ENCODE measurements around the gene RPL27A.

RPL27A gene

DNA sequence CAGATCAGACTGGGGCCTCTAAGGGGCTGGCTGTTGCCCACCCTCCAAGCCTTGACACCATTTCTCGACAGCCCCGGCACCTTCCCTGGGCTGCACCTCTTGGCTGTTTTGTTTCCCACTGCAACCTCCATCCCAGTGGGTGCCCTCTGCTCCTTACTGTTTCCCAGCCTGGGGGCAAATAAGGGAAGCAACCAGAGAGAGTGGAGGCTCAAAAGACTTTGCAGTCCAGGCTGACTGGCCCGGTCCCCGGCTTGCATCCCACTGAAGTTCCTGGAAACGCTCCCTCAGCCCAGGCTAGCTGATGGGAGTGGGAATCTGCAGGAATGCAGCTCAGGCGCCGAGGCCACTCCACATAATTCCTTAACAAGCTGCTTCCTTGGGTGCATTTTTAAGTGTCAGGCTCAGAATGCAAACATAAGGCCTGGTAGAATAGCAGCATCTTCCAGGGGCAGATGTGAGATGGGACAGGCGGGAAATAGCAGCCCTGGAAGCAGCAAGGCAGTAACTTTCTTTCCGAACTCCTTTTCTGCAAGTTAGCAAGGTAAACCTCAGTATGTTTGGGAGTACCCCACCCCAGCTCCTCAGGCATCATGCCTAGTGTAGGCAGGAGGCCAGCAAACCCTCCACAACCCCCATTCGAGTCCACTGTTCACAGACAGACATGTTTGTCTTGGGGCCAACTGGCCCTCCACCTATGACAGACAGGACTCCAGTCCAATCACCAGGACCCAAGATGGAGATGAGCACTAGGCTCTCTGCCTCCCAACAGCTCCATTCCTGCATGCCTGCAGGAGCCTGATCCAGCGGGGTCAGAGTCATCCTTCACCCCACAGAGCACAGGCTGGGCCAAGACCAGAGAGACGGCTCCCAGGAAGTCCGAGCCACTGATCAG, 39.3 kb downstream of the RPL27A start:
- no peak for DNase-seq (ENCODE audit: low read depth)

DNA sequence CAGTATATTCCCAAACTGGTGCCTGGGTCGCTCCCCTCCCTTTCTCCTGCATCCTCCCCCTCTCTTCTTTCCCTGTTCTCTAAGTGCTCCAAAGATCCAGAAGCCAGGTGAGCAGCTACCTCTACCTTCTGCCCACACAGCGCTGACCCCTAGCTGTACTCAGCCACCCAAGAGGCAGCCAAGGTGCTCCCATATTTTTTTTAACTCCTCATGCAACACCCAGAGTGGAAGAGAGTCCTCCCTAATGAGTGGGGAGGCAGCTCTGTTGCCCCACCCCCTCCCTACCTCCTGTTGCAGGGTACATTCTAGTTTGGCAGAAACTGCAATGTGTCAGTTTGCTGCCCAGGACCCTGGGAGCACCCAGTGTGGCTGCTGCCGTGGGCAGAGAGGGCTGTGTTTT, 40.2 kb downstream of the RPL27A start:
- DNase-seq (ENCODE audit: low read depth), result no peak

DNA sequence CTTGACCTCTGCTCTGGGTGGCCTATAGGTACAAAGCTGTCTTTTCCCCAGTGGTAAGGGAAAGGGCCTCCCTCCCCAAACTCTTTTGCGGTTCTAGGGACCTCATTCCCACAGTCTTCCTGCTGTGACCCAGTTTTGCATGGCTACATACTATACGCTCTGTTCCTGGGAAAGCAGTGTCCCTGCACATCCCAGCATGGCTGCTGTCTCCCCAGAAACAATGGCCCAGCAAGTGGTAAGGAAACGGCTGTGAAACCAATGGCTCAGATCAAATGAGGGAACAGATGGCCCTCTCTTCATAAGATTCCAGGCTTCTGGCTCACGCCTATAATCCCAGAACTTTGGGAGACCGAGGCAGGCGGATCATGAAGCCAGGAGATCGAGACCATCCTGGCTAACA, 41.1 kb downstream of the RPL27A start:
- no peak for DNase-seq (ENCODE audit: low read depth)

DNA sequence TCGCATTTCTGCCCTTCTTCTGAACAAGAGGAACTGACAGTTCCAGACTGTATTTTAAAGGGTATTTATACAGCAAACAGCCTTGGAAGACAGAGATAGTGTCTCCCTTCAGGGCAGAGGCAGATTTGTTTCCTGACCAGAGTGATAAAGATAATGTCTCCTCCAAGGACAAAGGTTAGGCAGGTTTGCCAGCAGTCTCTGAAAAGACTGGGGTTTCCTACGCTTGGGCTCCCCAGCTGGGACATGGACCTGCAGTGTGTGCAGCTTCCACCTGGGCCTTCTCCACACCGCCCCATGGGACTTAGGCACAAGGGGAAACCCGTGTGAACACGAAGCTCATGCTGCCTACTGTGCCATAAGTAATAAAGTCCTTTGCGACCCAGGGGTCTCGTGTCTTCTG, 42.1 kb downstream of the RPL27A start:
- no peak for DNase-seq (ENCODE audit: low read depth)

DNA sequence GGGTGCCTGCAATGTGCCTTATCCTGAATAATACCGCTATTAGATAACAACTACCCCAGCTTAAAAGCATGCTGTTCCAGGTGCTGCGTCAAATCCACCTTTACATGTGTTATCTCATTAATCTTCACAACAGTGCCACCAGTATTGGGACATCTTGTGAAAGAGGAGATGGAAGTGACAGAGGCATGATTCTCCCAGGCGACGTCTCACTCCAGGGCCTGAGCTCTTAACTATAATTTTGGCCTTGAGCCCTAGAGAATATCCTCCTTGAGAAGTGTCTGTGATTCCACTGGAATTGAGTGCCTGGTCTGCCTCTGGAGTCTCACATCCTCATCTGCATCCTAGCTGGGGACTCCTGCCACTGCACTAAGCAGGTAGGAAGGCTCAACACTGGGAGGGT, 43.8 kb downstream of the RPL27A start:
- no peak for DNase-seq (ENCODE audit: low read depth)

- DNase-seq (ENCODE audit: low read depth), result no peak
Observed at GRCh38 chr11:8728563-8728962, 46.0 kb downstream of the RPL27A start.

- DNase-seq (ENCODE audit: low read depth), result no peak
Observed at GRCh38 chr11:8729067-8729466, 46.5 kb downstream of the RPL27A start.

- DNase-seq (ENCODE audit: low read depth), result no peak
Observed at GRCh38 chr11:8729837-8730696, 47.5 kb downstream of the RPL27A start.

DNA sequence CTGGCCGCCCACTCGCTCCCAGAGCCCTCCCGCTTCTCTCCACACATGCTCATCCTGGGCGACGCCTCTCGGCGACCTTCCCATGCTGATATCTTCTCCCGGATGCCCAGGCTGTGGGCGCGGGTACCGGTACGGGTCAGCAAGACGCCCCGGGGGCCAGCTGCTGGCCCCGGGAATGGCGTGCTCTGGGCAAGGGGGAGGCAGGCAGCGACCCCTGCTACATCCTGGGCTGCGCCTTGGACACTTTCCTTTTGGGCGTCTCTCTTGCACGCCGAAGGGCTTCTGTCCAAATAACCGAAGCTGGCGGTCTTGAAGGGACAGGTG, 48.1 kb downstream of the RPL27A start:
- DNase-seq (ENCODE audit: low read depth), result no peak

- no peak for DNase-seq (ENCODE audit: low read depth)
Observed at GRCh38 chr11:8731647-8732323, 49.2 kb downstream of the RPL27A start.

GRCh38 chr11:8732324-8732670, 49.7 kb downstream of the RPL27A start:
- no peak for DNase-seq (ENCODE audit: low read depth)

DNA sequence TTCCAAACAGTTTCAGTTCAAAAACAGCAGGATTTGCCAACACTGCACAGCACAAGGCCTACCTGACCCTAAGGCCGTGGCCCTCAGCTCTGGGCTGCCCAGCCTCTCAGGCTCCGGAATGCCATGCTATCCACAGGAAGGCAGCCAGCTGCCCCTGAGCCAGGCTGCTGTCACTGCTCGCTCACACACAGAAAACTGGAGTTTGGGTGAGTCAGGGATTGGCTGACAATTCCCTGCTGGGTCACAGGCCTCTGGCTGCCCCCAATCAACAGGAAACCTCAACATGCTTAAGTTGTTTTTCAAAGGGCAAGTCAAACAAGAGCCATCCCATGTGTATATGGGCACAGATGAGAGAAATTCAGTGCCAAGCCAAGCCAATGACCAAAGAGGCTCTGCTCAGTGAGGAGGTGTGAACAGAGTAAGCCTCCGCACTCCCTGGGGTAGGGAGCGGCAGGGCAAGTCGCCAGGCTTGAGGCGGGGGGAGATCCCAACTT, 50.2 kb downstream of the RPL27A start:
- no peak for DNase-seq (ENCODE audit: low read depth)

DNA sequence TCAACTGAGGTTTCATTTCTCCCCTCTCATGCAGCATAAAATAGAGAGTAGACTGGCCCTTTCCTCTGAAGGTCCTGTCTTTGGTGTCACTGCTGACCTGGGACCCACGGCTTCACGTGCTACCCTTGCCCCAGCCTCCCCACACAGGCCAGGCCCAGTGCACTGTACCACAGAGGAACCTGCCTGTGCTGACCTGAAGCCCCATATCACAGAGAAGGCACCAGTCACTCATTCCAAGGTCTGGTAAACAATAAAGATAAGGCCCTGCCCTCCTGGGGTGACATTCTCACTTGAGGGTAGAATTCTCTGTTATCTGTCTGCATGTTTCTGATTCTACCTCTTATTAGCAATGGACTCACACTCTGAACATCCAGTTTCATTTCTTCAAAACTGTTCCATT, 51.3 kb downstream of the RPL27A start:
- no peak for DNase-seq (ENCODE audit: low read depth)

DNA sequence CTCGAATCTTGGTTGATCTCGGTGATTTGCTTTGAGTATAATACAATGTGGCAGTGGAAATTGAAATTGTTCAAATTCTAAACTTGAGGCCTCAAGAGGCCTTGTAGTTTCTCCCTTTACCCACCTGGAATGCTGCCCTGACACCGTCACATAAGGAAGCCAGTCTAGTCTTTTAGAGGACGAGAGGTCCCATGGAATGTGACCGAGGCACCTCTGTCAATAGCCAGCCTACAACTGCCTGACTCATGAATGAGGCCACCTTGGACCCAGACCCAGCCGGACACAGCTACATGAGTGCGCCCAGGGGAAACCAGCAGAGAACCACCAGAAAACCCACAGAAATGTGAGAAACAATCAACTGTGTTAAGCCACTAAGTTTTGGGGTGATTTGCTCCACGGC, 52.5 kb downstream of the RPL27A start:
- DNase-seq (ENCODE audit: low read depth), result no peak

DNA sequence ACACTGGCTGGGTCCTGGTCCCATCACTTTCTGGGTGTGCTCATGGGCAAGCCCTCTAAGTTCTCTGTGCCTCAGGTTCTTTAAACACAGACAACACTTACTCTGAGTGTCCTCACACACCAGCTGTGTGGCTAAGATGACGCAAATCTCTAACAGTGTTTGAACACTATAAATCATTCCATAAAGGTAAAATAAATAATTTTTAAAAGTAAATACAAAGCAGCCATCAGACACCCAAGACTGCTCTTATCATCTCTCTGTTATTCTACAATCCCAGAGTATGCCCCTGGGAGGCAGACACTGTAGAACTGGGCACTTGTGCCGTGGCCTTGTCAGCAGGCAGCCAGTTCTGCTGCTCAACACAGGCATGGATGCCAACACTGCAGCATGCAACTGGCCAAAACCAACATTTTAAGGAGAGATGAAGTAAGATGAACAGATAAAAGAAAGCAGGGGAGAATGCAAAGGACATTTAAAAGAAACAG, 56.8 kb downstream of the RPL27A start:
- DNase-seq (ENCODE audit: low read depth), result no peak
